ENCODE data around the gene PATJ.

- TF ChIP-seq, protein P1, sequence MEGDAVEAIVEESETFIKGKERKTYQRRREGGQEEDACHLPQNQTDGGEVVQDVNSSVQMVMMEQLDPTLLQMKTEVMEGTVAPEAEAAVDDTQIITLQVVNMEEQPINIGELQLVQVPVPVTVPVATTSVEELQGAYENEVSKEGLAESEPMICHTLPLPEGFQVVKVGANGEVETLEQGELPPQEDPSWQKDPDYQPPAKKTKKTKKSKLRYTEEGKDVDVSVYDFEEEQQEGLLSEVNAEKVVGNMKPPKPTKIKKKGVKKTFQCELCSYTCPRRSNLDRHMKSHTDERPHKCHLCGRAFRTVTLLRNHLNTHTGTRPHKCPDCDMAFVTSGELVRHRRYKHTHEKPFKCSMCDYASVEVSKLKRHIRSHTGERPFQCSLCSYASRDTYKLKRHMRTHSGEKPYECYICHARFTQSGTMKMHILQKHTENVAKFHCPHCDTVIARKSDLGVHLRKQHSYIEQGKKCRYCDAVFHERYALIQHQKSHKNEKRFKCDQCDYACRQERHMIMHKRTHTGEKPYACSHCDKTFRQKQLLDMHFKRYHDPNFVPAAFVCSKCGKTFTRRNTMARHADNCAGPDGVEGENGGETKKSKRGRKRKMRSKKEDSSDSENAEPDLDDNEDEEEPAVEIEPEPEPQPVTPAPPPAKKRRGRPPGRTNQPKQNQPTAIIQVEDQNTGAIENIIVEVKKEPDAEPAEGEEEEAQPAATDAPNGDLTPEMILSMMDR (IDR thresholded peaks at IDR 0.05; ENCODE audit: poor library complexity, severe bottlenecking): no peak
- TF ChIP-seq EZH2 (IDR thresholded peaks at IDR 0.05; ENCODE audit: borderline replicate concordance, insufficient read depth, low read length, poor library complexity, severe bottlenecking) (no peak), POLR2AphosphoS5 (IDR thresholded peaks at IDR 0.05) (no peak), TAF1 (IDR thresholded peaks at IDR 0.05; ENCODE audit: low read depth) (no peak), EP300 (conservative IDR thresholded peaks at IDR 0.05; ENCODE audit: poor library complexity, severe bottlenecking) (no peak)
- TF ChIP-seq, protein P2, sequence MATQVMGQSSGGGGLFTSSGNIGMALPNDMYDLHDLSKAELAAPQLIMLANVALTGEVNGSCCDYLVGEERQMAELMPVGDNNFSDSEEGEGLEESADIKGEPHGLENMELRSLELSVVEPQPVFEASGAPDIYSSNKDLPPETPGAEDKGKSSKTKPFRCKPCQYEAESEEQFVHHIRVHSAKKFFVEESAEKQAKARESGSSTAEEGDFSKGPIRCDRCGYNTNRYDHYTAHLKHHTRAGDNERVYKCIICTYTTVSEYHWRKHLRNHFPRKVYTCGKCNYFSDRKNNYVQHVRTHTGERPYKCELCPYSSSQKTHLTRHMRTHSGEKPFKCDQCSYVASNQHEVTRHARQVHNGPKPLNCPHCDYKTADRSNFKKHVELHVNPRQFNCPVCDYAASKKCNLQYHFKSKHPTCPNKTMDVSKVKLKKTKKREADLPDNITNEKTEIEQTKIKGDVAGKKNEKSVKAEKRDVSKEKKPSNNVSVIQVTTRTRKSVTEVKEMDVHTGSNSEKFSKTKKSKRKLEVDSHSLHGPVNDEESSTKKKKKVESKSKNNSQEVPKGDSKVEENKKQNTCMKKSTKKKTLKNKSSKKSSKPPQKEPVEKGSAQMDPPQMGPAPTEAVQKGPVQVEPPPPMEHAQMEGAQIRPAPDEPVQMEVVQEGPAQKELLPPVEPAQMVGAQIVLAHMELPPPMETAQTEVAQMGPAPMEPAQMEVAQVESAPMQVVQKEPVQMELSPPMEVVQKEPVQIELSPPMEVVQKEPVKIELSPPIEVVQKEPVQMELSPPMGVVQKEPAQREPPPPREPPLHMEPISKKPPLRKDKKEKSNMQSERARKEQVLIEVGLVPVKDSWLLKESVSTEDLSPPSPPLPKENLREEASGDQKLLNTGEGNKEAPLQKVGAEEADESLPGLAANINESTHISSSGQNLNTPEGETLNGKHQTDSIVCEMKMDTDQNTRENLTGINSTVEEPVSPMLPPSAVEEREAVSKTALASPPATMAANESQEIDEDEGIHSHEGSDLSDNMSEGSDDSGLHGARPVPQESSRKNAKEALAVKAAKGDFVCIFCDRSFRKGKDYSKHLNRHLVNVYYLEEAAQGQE (IDR thresholded peaks at IDR 0.05; ENCODE audit: borderline replicate concordance): no peak
Observed at GRCh38 chr1:61983236-61983635, 241.0 kb downstream of the PATJ start.

Data from neural cell (in vitro differentiated cells).